HepG2 (cell line): Measurements from ENCODE around the gene RPS6KC1. TPM values are rescaled to one million over a fixed set of nuclear protein-coding genes. Genes with fewer than 3 reads are reported as not detected.

Source experiments
- ATAC-seq: fragments of 200-7000 bp; cut with Tn5 transposase; 3 replicates; pipeline ENCODE4 v1.9.1; 2020; ENCODE audit warnings: mild to moderate bottlenecking, moderate library complexity
- BruUV-seq: library from RNA; stranded (reverse); fragments of 400-500 nt; replicated peaks from 2 replicates; lab custom pipeline; 2021; lab: Mats Ljungman, UMichigan
- CTCF ChIA-PET: fragments of 300-600 bp; formaldehyde crosslinking; extraction: SDS; loops from one replicate; lab custom pipeline; 2021; ENCODE audit warnings: low total read pairs, inconsistent platforms, low intra/inter-chr PET ratio; lab: Yijun Ruan, JAX
- POLR2A ChIA-PET: fragments of 350-600 bp; sonication (Branson Sonifier 250); formaldehyde crosslinking; loops from one replicate; lab custom pipeline; 2020; ENCODE audit warnings: antibody characterized with exemption, inconsistent platforms; lab: Yijun Ruan, JAX
- DNase-seq: peaks from one replicate; pipeline ENCODE4 v3.0.0-alpha.2; 2015; ENCODE audit warnings: low spot score
- FAIRE-seq: peaks from 3 replicates; lab custom pipeline; 2011; peaks lifted over from hg19 to GRCh38; lab: Jason Lieb, UNC
- H2AFZ ChIP-seq: one replicate; pipeline ENCODE4 v1.6.1; 2011; ENCODE audit warnings: low read length, inconsistent platforms
- H3K27ac ChIP-seq: fragments of 300-600 bp; 3 replicates; pipeline ENCODE4 v1.8.0; 2011; ENCODE audit warnings: mixed run types, mild to moderate bottlenecking, mixed read lengths, low read length, inconsistent platforms; ENCODE audit not compliant: insufficient read depth; ENCODE audit errors: extremely low read length
- H3K27me3 ChIP-seq, 2 experiments: fragments of 200-600 bp in 1 of 2; 2 replicates in 1 of 2; 3 replicates in 1 of 2; pipeline versions ENCODE4 v1.6.0 to v1.8.0; 2011; ENCODE audit warnings: low read length in 2 of 2, mild to moderate bottlenecking in 2 of 2, moderate library complexity in 2 of 2, inconsistent platforms in 1 of 2; ENCODE audit not compliant: insufficient read depth in 2 of 2, control insufficient read depth in 1 of 2
- H3K36me3 ChIP-seq, 2 experiments: fragments of 200-600 bp in 1 of 2; replicated peaks in 1 of 2; 2 replicates in 1 of 2; 3 replicates in 1 of 2; pipeline versions ENCODE4 v1.5.1 to v1.8.0; 2011; ENCODE audit warnings: low read length in 2 of 2, inconsistent platforms in 1 of 2; ENCODE audit not compliant: insufficient read depth in 2 of 2, control insufficient read depth in 1 of 2
- H3K4me1 ChIP-seq: 2 replicates; pipeline ENCODE4 v1.5.1; 2012; ENCODE audit warnings: low read length, inconsistent platforms; ENCODE audit not compliant: insufficient read depth
- H3K4me2 ChIP-seq: 2 replicates; pipeline ENCODE4 v1.6.0; 2011; ENCODE audit warnings: low read depth, low read length, inconsistent platforms
- H3K4me3 ChIP-seq, 3 experiments: fragments of 200-600 bp in 1 of 3; sonication (generic), shearing (Covaris generic) in 1 of 3; replicated peaks in 1 of 3; 2 replicates each; pipeline ENCODE4 v1.5.1; 2011 to 2016; ENCODE audit warnings: low read length in 3 of 3, inconsistent platforms in 2 of 3, low read depth in 2 of 3, mild to moderate bottlenecking in 2 of 3, control low read depth in 1 of 3, mixed read lengths in 1 of 3; ENCODE audit not compliant: insufficient read depth in 1 of 3
- H3K79me2 ChIP-seq: one replicate; pipeline ENCODE4 v1.6.1; 2011; ENCODE audit warnings: low read length, inconsistent platforms; ENCODE audit not compliant: insufficient read depth
- H3K9ac ChIP-seq: 2 replicates; pipeline ENCODE4 v1.6.0; 2011; ENCODE audit warnings: mild to moderate bottlenecking, low read depth, low read length, inconsistent platforms; ENCODE audit not compliant: insufficient read depth
- H3K9me3 ChIP-seq: 2 replicates; pipeline ENCODE4 v1.5.1; 2012; ENCODE audit warnings: mild to moderate bottlenecking, low read length
- H4K20me1 ChIP-seq: 2 replicates; pipeline ENCODE4 v1.6.0; 2011; ENCODE audit warnings: inconsistent platforms, mild to moderate bottlenecking, low read length, moderate library complexity; ENCODE audit not compliant: insufficient read depth
- CAMTA2 ChIP-seq: sonication (generic); formaldehyde crosslinking; IDR thresholded peaks from 2 replicates; pipeline ENCODE4 v1.4.0; 2020; ENCODE audit warnings: mild to moderate bottlenecking, missing genetic modification reagents, borderline replicate concordance
- CERS6 ChIP-seq: sonication (generic); formaldehyde crosslinking; IDR thresholded peaks from 2 replicates; pipeline ENCODE4 v1.5.0; 2020; ENCODE audit warnings: missing genetic modification reagents
- HOXA9 ChIP-seq: sonication (generic); formaldehyde crosslinking; IDR thresholded peaks from 2 replicates; pipeline ENCODE4 v1.8.1; 2022; ENCODE audit warnings: missing genetic modification reagents, mild to moderate bottlenecking, moderate library complexity, borderline replicate concordance
- NPAS2 ChIP-seq: sonication (generic); formaldehyde crosslinking; IDR thresholded peaks from 2 replicates; pipeline ENCODE4 v1.8.0; 2022; ENCODE audit warnings: mild to moderate bottlenecking, missing genetic modification reagents, borderline replicate concordance
- ZBTB43 ChIP-seq: sonication (generic); formaldehyde crosslinking; conservative IDR thresholded peaks from 2 replicates; pipeline ENCODE4 v1.4.0; 2020; ENCODE audit warnings: missing genetic modification reagents
- ZNF644 ChIP-seq: IDR thresholded peaks from 2 replicates; pipeline ENCODE4 v1.6.1; 2016; ENCODE audit warnings: low read depth
- ZNF841 ChIP-seq: sonication (generic); formaldehyde crosslinking; IDR thresholded peaks from 2 replicates; pipeline ENCODE4 v1.8.1; 2023; ENCODE audit warnings: missing genetic modification reagents, borderline replicate concordance
- ZUFSP ChIP-seq: sonication (generic); formaldehyde crosslinking; IDR thresholded peaks from 2 replicates; pipeline ENCODE4 v1.9.0; 2021; ENCODE audit warnings: missing genetic modification reagents, mild to moderate bottlenecking, borderline replicate concordance
- WGBS: methylation state at CpG from one replicate; pipeline ENCODE4 v1.1.6; 2017; ENCODE audit warnings: low lambda C conversion rate; 5-methylcytosine and 5-hydroxymethylcytosine counted together
- in situ Hi-C: cut with HindIII; loops from 2 replicates; pipeline ENCODE4 v1.10.0; 2017; ENCODE audit warnings: low pct_unique_long_range_greater_than_20kb; ENCODE audit not compliant: extremely low pct_ligation_motif_present
- intact Hi-C: fragments of 100-400 bp; cut with micrococcal nuclease; formaldehyde crosslinking; loops from one replicate; pipeline ENCODE4 v1.10.0; 2022; ENCODE audit not compliant: unreplicated experiment
- polyA plus RNA-seq, 8 experiments: library from polyadenylated mRNA; depleted of rRNA in 3 of 8; stranded (reverse) in 7 of 8; unstranded in 1 of 8; fragments of >200 nt; fragmentation: Illumina TruSeq in 4 of 8; extraction: Trizol in 4 of 8; gene quantifications; 2 replicates each; pipeline versions ENCODE4 v1.2.1 to v1.2.3, GENCODE V29; 2011 to 2016; ENCODE audit warnings: low read depth in 4 of 8, missing spikeins in 1 of 8, mixed read lengths in 1 of 8; ENCODE audit not compliant: insufficient read depth in 1 of 8
- total RNA-seq, 5 experiments: library from RNA; depleted of rRNA; stranded (reverse); fragments of >200 nt; fragmentation: Illumina TruSeq; extraction: Trizol; gene quantifications; 2 replicates each; pipeline ENCODE4 v1.2.3, GENCODE V29; 2016; ENCODE audit warnings: low read depth in 1 of 5

The RPS6KC1 gene
- total and polyA plus RNA-seq, 2 of the 13 experiments (the other 11 are each of a cell fraction or from before 2014, with no cell fraction given) = 11.0 to 25.2 TPM

DNA sequence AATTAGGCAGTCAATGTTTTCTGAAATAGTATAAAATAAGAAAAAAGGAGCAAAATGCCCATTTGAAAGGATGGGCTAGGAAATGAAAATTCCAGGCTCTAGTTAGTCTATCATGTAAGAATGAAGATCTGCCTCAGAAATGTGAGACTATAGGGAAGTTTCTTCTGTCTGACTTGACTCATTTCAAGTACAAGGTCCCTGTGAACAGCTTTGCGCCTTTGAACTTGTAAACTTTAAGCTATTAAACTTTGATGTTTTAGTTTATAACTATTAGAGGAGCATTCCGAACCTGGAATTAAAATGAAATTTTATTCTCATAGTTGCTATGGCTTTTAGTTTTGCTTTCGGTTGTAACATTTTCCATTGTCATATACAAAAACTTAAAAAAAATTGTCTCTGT, 199.4 kb downstream of the RPS6KC1 start (continued):
- TF ChIP-seq ZNF644 (CRISPR knock-in tag) = no peak
- no peak for TF ChIP-seq ZBTB43
- no peak for TF ChIP-seq NPAS2 (CRISPR knock-in tag)
- no peak for TF ChIP-seq ZUFSP (CRISPR knock-in tag)
- no peak for TF ChIP-seq CERS6

- WGBS = 94% methylated on average over 2 of the region's 2 CpGs
- no peak overlapping the region for H2AFZ ChIP-seq
- ATAC-seq (no peak), FAIRE-seq (no peak), DNase-seq (no peak)
- ChIA-PET POLR2A (no interaction called here), CTCF (no interaction called here)
- H3K27me3 ChIP-seq = no peaks in the 10 kb centered on the region
- intact Hi-C loops (no loop called here), in situ Hi-C loops (no loop called here)
- no peaks in the 10 kb centered on the region for H4K20me1 ChIP-seq
- no peak overlapping the region for H3K9ac ChIP-seq
- H3K9me3 ChIP-seq = no peaks in the 10 kb centered on the region
- no TSS peak for BruUV-seq
- no peak overlapping the region for H3K4me3 ChIP-seq
- no peaks in the 10 kb centered on the region for H3K36me3 ChIP-seq
- H3K4me2 ChIP-seq = no peak overlapping the region
- TF ChIP-seq HOXA9 (CRISPR knock-in tag) (no peak), CAMTA2 (no peak), ZNF841 (CRISPR knock-in tag) (no peak)
- H3K79me2 ChIP-seq = no peaks in the 10 kb centered on the region
- no peaks in the 10 kb centered on the region for H3K4me1 ChIP-seq
- no peak overlapping the region for H3K27ac ChIP-seq
Measured at GRCh38 chr1:213251972-213252371, 200.9 kb downstream of the RPS6KC1 start.
